ENCODE data around the gene NPLOC4. TPM values are rescaled to one million over a fixed set of nuclear protein-coding genes. Genes with fewer than 3 reads are reported as not detected.

The NPLOC4 gene
- total and polyA plus RNA-seq, 9 donors = 24.4 to 84.8 (median 56.3) TPM

GRCh38 chr17:81644496-81644895 lies 7.6 kb upstream of the NPLOC4 start:
- no peak for DNase-seq
- 44 to 76% (median 63%) methylated on average over 14 to 15 of the region's 15 CpGs for WGBS, 3 donors
- intact Hi-C loops (cut with DNase I) = no loop called here
- H3K27me3 ChIP-seq = peaks cover 9% of the 10 kb centered on the region
- H3K36me3 ChIP-seq = no peaks in the 10 kb centered on the region
- no peaks in the 10 kb centered on the region for H3K4me1 ChIP-seq (ENCODE audit: insufficient read depth)
- no peak overlapping the region for H3K27ac ChIP-seq
- no peak overlapping the region for H3K4me3 ChIP-seq
- peaks cover 0 to 10% of the 10 kb centered on the region in 2 donors for H3K9me3 ChIP-seq
- TF ChIP-seq EP300 (IDR thresholded peaks at IDR 0.05) = no peak
- TF ChIP-seq CTCF (IDR thresholded peaks at IDR 0.05) = no peak
- no peak for TF ChIP-seq POLR2A (IDR thresholded peaks at IDR 0.05)

- H3K9me3 ChIP-seq = no peaks in the 10 kb centered on the region
- no peaks in the 10 kb centered on the region for H3K36me3 ChIP-seq
- H3K4me3 ChIP-seq = no peak overlapping the region
- intact Hi-C loops (cut with DNase I) = no loop called here
- no peak overlapping the region for H3K27ac ChIP-seq
- WGBS, 3 donors = 89 to 92% (median 90%) methylated on average over 15 to 17 of the region's 17 CpGs
- peaks cover 3% of the 10 kb centered on the region for H3K4me1 ChIP-seq (ENCODE audit: insufficient read depth)
- H3K27me3 ChIP-seq = no peaks in the 10 kb centered on the region
- no peak for DNase-seq
- TF ChIP-seq CTCF (IDR thresholded peaks at IDR 0.05) (no peak), EP300 (IDR thresholded peaks at IDR 0.05) (no peak), POLR2A (IDR thresholded peaks at IDR 0.05) (no peak)
Observed at GRCh38 chr17:81641825-81642489, 5.0 kb upstream of the NPLOC4 start.

DNA sequence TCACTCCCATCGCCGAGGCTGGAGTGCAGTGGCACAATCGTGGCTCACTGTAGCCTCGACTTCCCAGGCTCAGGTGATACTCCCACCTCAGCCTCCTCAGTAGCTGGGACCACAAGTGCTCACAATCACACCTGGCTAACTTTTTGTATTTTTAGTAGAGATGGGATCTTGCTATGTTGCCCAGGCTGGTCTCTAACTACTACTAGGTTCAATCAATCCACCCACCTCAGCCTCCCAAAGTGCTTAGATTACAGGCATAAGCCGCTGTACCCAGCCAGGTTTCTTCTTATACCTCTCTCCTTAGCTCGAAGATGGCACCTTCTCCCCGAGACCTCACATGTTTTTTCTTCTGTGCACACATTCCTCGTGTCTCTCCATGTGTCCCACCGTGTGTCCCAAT lies 3.1 kb upstream of the NPLOC4 start:
- no peaks in the 10 kb centered on the region for H3K36me3 ChIP-seq
- no peak overlapping the region for H3K4me3 ChIP-seq
- TF ChIP-seq CTCF (IDR thresholded peaks at IDR 0.05) = no peak
- TF ChIP-seq EP300 (IDR thresholded peaks at IDR 0.05) = no peak
- no peak for TF ChIP-seq POLR2A (IDR thresholded peaks at IDR 0.05)
- no peak overlapping the region for H3K27ac ChIP-seq
- no peak for DNase-seq
- WGBS, 3 donors = 88 to 95% (median 91%) methylated on average over 9 of the region's 9 CpGs
- peaks cover 9% of the 10 kb centered on the region for H3K4me1 ChIP-seq (ENCODE audit: insufficient read depth)
- intact Hi-C loops (cut with DNase I) = no loop called here
- no peaks in the 10 kb centered on the region for H3K27me3 ChIP-seq
- H3K9me3 ChIP-seq = no peaks in the 10 kb centered on the region

- Histone ChIP-seq H3K9me3 (no peaks in the 10 kb centered on the region), H3K36me3 (no peaks in the 10 kb centered on the region), H3K4me3 (no peak overlapping the region), H3K4me1 (ENCODE audit: insufficient read depth) (peaks cover 9% of the 10 kb centered on the region), H3K27me3 (no peaks in the 10 kb centered on the region), H3K27ac (no peak overlapping the region)
- TF ChIP-seq CTCF (IDR thresholded peaks at IDR 0.05) = no peak
- TF ChIP-seq POLR2A (IDR thresholded peaks at IDR 0.05) = no peak
- no peak for TF ChIP-seq EP300 (IDR thresholded peaks at IDR 0.05)
- DNase-seq = no peak
- 39 to 44% (median 44%) methylated on average over 4 of the region's 4 CpGs for WGBS, 3 donors
- intact Hi-C loops (cut with DNase I) = no loop called here
Observed at GRCh38 chr17:81638683-81639082, 1.8 kb upstream of the NPLOC4 start.
